GM18526 (cell line): Measurements from ENCODE around the gene CES3.

ENCODE experiments used
- POLR2A ChIP-seq: IDR thresholded peaks from 3 replicates; pipeline ENCODE4 v1.6.1; 2011; ENCODE audit not compliant: insufficient read length; ENCODE audit errors: extremely low read depth

Gene CES3

GRCh38 chr16:67006930-67007658, 46.0 kb downstream of the CES3 start:
- no peak for TF ChIP-seq POLR2A

GRCh38 chr16:67009158-67009557, 48.1 kb downstream of the CES3 start:
- no peak for TF ChIP-seq POLR2A

- TF ChIP-seq POLR2A: no peak
Observed at GRCh38 chr16:67011274-67011673, 50.2 kb downstream of the CES3 start.

GRCh38 chr16:67013233-67013822, 52.3 kb downstream of the CES3 start:
- no peak for TF ChIP-seq POLR2A

GRCh38 chr16:67013823-67014633, 53.0 kb downstream of the CES3 start:
- TF ChIP-seq POLR2A: no peak

GRCh38 chr16:67014634-67015312, 53.7 kb downstream of the CES3 start:
- no peak for TF ChIP-seq POLR2A

- TF ChIP-seq POLR2A: no peak
Observed at GRCh38 chr16:67015313-67015731, 54.3 kb downstream of the CES3 start.

GRCh38 chr16:67016143-67016542, 55.1 kb downstream of the CES3 start:
- TF ChIP-seq POLR2A: no peak

- no peak for TF ChIP-seq POLR2A
Observed at GRCh38 chr16:67016681-67017420, 55.8 kb downstream of the CES3 start.

- TF ChIP-seq POLR2A: no peak
Observed at GRCh38 chr16:67017421-67017750, 56.3 kb downstream of the CES3 start.

GRCh38 chr16:67017810-67018488, 56.9 kb downstream of the CES3 start:
- no peak for TF ChIP-seq POLR2A

- no peak for TF ChIP-seq POLR2A
Observed at GRCh38 chr16:67019171-67019570, 58.1 kb downstream of the CES3 start.

GRCh38 chr16:67021321-67021720, 60.3 kb downstream of the CES3 start:
- TF ChIP-seq POLR2A: no peak

GRCh38 chr16:67022531-67023214, 61.6 kb downstream of the CES3 start:
- no peak for TF ChIP-seq POLR2A
